Measurements from ENCODE around the gene ELFN2.

ELFN2 gene

DNA sequence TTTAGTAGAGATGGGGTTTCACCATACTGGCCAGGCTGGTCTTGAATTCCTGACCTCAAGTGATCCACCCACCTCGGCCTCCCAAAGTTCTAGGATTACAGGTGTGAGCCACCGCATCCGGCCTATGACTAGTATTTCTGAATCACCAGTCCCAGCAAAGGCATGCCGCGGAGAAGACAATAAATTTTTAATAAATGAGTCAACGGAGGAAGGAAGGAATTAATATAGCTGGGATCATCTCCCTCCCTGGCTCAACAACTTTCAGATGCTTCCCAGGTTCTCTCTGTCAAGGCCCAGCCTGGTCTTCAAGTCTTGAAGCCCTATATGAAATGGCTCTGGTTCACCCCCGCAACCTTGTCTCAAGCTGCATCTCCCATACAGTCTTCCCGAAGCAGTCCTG, 99.3 kb downstream of the ELFN2 start:
- Histone ChIP-seq H3K27ac (replicated peaks; ENCODE audit: low read length) (no peak overlapping the region), H3K27me3 (ENCODE audit: control insufficient read depth in 3 of 3, insufficient read depth in 3 of 3, low read depth in 1 of 3, low read length in 3 of 3) (peaks cover 10 to 78% (median 26%) of the 10 kb centered on the region in 3 experiments), H4K91ac (ENCODE audit: low read depth, low read length, poor library complexity) (no peak overlapping the region), H4K8ac (ENCODE audit: low read depth, low read length) (no peak overlapping the region), H3K4ac (ENCODE audit: low read length) (no peak overlapping the region), H3K14ac (ENCODE audit: low read length) (no peak overlapping the region), H3K36me3 (replicated peaks in 1 of 2; ENCODE audit: control insufficient read depth in 2 of 2, insufficient read depth in 2 of 2, low read length in 2 of 2) (no peaks in the 10 kb centered on the region), H3K23ac (ENCODE audit: low read depth, low read length, poor library complexity) (no peak overlapping the region), H2AFZ (ENCODE audit: low read length) (no peak overlapping the region), H2BK5ac (ENCODE audit: low read length) (no peak overlapping the region), H3K9ac (ENCODE audit: low read depth, low read length, poor library complexity) (no peak overlapping the region), H3K4me1 (ENCODE audit: control insufficient read depth in 2 of 2, insufficient read depth in 1 of 2, low read depth in 1 of 2, low read length in 2 of 2) (peaks cover 6 to 12% of the 10 kb centered on the region in 2 donors), H3K18ac (ENCODE audit: low read length) (no peak overlapping the region), H3K79me1 (ENCODE audit: low read depth, low read length) (peaks cover 2% of the 10 kb centered on the region), H3K4me3 (ENCODE audit: low read length in 2 of 2) (no peak overlapping the region), H2BK15ac (ENCODE audit: low read length) (no peak overlapping the region), H3K9me3 (replicated peaks in 1 of 2; ENCODE audit: control insufficient read depth in 2 of 2, insufficient read depth in 1 of 2, low read depth in 1 of 2, low read length in 2 of 2) (no peaks in the 10 kb centered on the region), H2AK5ac (ENCODE audit: low read depth, low read length) (no peak overlapping the region), H3K4me2 (ENCODE audit: insufficient read depth, low read length, poor library complexity, severe bottlenecking) (no peak overlapping the region), H2BK120ac (ENCODE audit: low read depth, low read length) (no peak overlapping the region), H2BK12ac (ENCODE audit: low read length) (no peak overlapping the region)
- no peak for DNase-seq (ENCODE audit: low spot score)
- WGBS, 2 donors (ENCODE audit: extremely low coverage in 2 of 2, insufficient read length in 2 of 2, insufficient replicate concordance in 1 of 2), result no CpG with 5 or more reads among the region's 8 CpGs

DNA sequence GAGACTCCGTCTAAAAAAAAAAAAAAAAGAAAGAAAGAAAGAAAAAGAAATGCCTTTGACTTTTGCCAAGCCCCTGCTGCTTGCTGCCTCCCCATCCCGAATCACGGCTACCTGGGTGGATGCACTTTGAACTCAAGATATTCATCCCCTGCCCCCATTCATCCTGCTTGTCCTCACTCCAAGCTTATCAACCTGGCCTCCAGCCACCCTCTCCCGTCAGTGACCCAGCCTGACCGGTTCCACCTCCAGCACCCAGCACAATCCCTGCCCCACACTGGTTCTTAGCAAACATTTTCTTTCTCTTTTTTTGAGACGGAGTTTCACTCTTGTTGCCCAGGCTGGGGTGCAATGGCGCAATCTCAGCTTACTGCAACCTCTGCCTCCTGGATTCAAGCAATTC, 100.6 kb downstream of the ELFN2 start:
- H3K9me3 ChIP-seq (replicated peaks in 1 of 2; ENCODE audit: control insufficient read depth in 2 of 2, insufficient read depth in 1 of 2, low read depth in 1 of 2, low read length in 2 of 2), result no peaks in the 10 kb centered on the region
- H3K4me3 ChIP-seq (ENCODE audit: low read length in 2 of 2), result no peak overlapping the region
- no CpG with 5 or more reads among the region's 7 CpGs for WGBS, 2 donors (ENCODE audit: extremely low coverage in 2 of 2, insufficient read length in 2 of 2, insufficient replicate concordance in 1 of 2)
- H3K4me1 ChIP-seq (ENCODE audit: control insufficient read depth in 2 of 2, insufficient read depth in 1 of 2, low read depth in 1 of 2, low read length in 2 of 2), result peaks cover 6 to 12% of the 10 kb centered on the region in 2 donors
- no peak overlapping the region for H3K9ac ChIP-seq (ENCODE audit: low read depth, low read length, poor library complexity)
- no peak overlapping the region for H3K4ac ChIP-seq (ENCODE audit: low read length)
- no peak overlapping the region for H2BK12ac ChIP-seq (ENCODE audit: low read length)
- H4K8ac ChIP-seq (ENCODE audit: low read depth, low read length), result no peak overlapping the region
- H3K4me2 ChIP-seq (ENCODE audit: insufficient read depth, low read length, poor library complexity, severe bottlenecking), result no peak overlapping the region
- H2BK5ac ChIP-seq (ENCODE audit: low read length), result no peak overlapping the region
- H3K79me1 ChIP-seq (ENCODE audit: low read depth, low read length), result no peaks in the 10 kb centered on the region
- no peak overlapping the region for H3K23ac ChIP-seq (ENCODE audit: low read depth, low read length, poor library complexity)
- DNase-seq (ENCODE audit: low spot score), result no peak
- H3K18ac ChIP-seq (ENCODE audit: low read length), result no peak overlapping the region
- H2BK15ac ChIP-seq (ENCODE audit: low read length), result no peak overlapping the region
- peaks cover 10 to 77% (median 29%) of the 10 kb centered on the region in 3 experiments for H3K27me3 ChIP-seq (ENCODE audit: control insufficient read depth in 3 of 3, insufficient read depth in 3 of 3, low read depth in 1 of 3, low read length in 3 of 3)
- no peak overlapping the region for H2BK120ac ChIP-seq (ENCODE audit: low read depth, low read length)
- no peak overlapping the region for H3K14ac ChIP-seq (ENCODE audit: low read length)
- H3K36me3 ChIP-seq (replicated peaks in 1 of 2; ENCODE audit: control insufficient read depth in 2 of 2, insufficient read depth in 2 of 2, low read length in 2 of 2), result no peaks in the 10 kb centered on the region
- H3K27ac ChIP-seq (replicated peaks; ENCODE audit: low read length), result no peak overlapping the region
- H2AFZ ChIP-seq (ENCODE audit: low read length), result no peak overlapping the region
- H4K91ac ChIP-seq (ENCODE audit: low read depth, low read length, poor library complexity), result no peak overlapping the region
- H2AK5ac ChIP-seq (ENCODE audit: low read depth, low read length), result no peak overlapping the region

- peak overlapping the region; percentile 65 for H2AK5ac ChIP-seq (ENCODE audit: low read depth, low read length)
- H3K36me3 ChIP-seq (replicated peaks in 1 of 2; ENCODE audit: control insufficient read depth in 2 of 2, insufficient read depth in 2 of 2, low read length in 2 of 2), result no peaks in the 10 kb centered on the region
- no peak for DNase-seq (ENCODE audit: low spot score)
- no peak overlapping the region for H3K27ac ChIP-seq (replicated peaks; ENCODE audit: low read length)
- H3K4me2 ChIP-seq (ENCODE audit: insufficient read depth, low read length, poor library complexity, severe bottlenecking), result peak overlapping the region; percentile 59
- no peak overlapping the region for H2BK5ac ChIP-seq (ENCODE audit: low read length)
- no peak overlapping the region for H3K4me3 ChIP-seq (ENCODE audit: low read length in 2 of 2)
- no peak overlapping the region for H3K14ac ChIP-seq (ENCODE audit: low read length)
- H3K23ac ChIP-seq (ENCODE audit: low read depth, low read length, poor library complexity), result no peak overlapping the region
- H3K18ac ChIP-seq (ENCODE audit: low read length), result peak overlapping the region; percentile 86
- no peak overlapping the region for H4K91ac ChIP-seq (ENCODE audit: low read depth, low read length, poor library complexity)
- H3K4ac ChIP-seq (ENCODE audit: low read length), result no peak overlapping the region
- H2AFZ ChIP-seq (ENCODE audit: low read length), result no peak overlapping the region
- no peak overlapping the region for H4K8ac ChIP-seq (ENCODE audit: low read depth, low read length)
- H3K9ac ChIP-seq (ENCODE audit: low read depth, low read length, poor library complexity), result no peak overlapping the region
- no CpG with 5 or more reads among the region's 21 CpGs for WGBS, 2 donors (ENCODE audit: extremely low coverage in 2 of 2, insufficient read length in 2 of 2, insufficient replicate concordance in 1 of 2)
- no peaks in the 10 kb centered on the region for H3K9me3 ChIP-seq (replicated peaks in 1 of 2; ENCODE audit: control insufficient read depth in 2 of 2, insufficient read depth in 1 of 2, low read depth in 1 of 2, low read length in 2 of 2)
- H3K27me3 ChIP-seq (ENCODE audit: control insufficient read depth in 3 of 3, insufficient read depth in 3 of 3, low read depth in 1 of 3, low read length in 3 of 3), result peaks cover 10 to 84% (median 29%) of the 10 kb centered on the region in 3 experiments
- H2BK120ac ChIP-seq (ENCODE audit: low read depth, low read length), result no peak overlapping the region
- H3K79me1 ChIP-seq (ENCODE audit: low read depth, low read length), result no peaks in the 10 kb centered on the region
- no peak overlapping the region for H2BK15ac ChIP-seq (ENCODE audit: low read length)
- H2BK12ac ChIP-seq (ENCODE audit: low read length), result no peak overlapping the region
- H3K4me1 ChIP-seq (ENCODE audit: control insufficient read depth in 2 of 2, insufficient read depth in 1 of 2, low read depth in 1 of 2, low read length in 2 of 2), result peaks cover 0 to 7% of the 10 kb centered on the region in 2 donors
Observed at GRCh38 chr22:37325039-37325395, 102.3 kb downstream of the ELFN2 start.

- H2AFZ ChIP-seq (ENCODE audit: low read length), result no peak overlapping the region
- peak overlapping the region; percentile 86 for H3K18ac ChIP-seq (ENCODE audit: low read length)
- H3K9me3 ChIP-seq (replicated peaks in 1 of 2; ENCODE audit: control insufficient read depth in 2 of 2, insufficient read depth in 1 of 2, low read depth in 1 of 2, low read length in 2 of 2), result no peaks in the 10 kb centered on the region
- peak overlapping the region; percentile 66 for H2BK5ac ChIP-seq (ENCODE audit: low read length)
- no peak overlapping the region for H3K4ac ChIP-seq (ENCODE audit: low read length)
- no peak for DNase-seq (ENCODE audit: low spot score)
- peaks cover 10 to 86% (median 29%) of the 10 kb centered on the region in 3 experiments for H3K27me3 ChIP-seq (ENCODE audit: control insufficient read depth in 3 of 3, insufficient read depth in 3 of 3, low read depth in 1 of 3, low read length in 3 of 3)
- no peak overlapping the region for H3K27ac ChIP-seq (replicated peaks; ENCODE audit: low read length)
- no peak overlapping the region for H3K9ac ChIP-seq (ENCODE audit: low read depth, low read length, poor library complexity)
- no peak overlapping the region for H2BK12ac ChIP-seq (ENCODE audit: low read length)
- no peak overlapping the region for H2BK120ac ChIP-seq (ENCODE audit: low read depth, low read length)
- H2BK15ac ChIP-seq (ENCODE audit: low read length), result peak overlapping the region; percentile 61
- no peaks in the 10 kb centered on the region for H3K79me1 ChIP-seq (ENCODE audit: low read depth, low read length)
- H3K36me3 ChIP-seq (replicated peaks in 1 of 2; ENCODE audit: control insufficient read depth in 2 of 2, insufficient read depth in 2 of 2, low read length in 2 of 2), result no peaks in the 10 kb centered on the region
- no peak overlapping the region for H3K14ac ChIP-seq (ENCODE audit: low read length)
- H3K4me2 ChIP-seq (ENCODE audit: insufficient read depth, low read length, poor library complexity, severe bottlenecking), result peak overlapping the region; percentile 59
- H4K8ac ChIP-seq (ENCODE audit: low read depth, low read length), result no peak overlapping the region
- H2AK5ac ChIP-seq (ENCODE audit: low read depth, low read length), result peak overlapping the region; percentile 20
- H3K4me3 ChIP-seq (ENCODE audit: low read length in 2 of 2), result peak overlapping the region in 1 of 2 donors; percentile 19
- WGBS, 2 donors (ENCODE audit: extremely low coverage in 2 of 2, insufficient read length in 2 of 2, insufficient replicate concordance in 1 of 2), result no CpG with 5 or more reads among the region's 51 CpGs
- H3K23ac ChIP-seq (ENCODE audit: low read depth, low read length, poor library complexity), result no peak overlapping the region
- H3K4me1 ChIP-seq (ENCODE audit: control insufficient read depth in 2 of 2, insufficient read depth in 1 of 2, low read depth in 1 of 2, low read length in 2 of 2), result peaks cover 0 to 7% of the 10 kb centered on the region in 2 donors
- no peak overlapping the region for H4K91ac ChIP-seq (ENCODE audit: low read depth, low read length, poor library complexity)
Observed at GRCh38 chr22:37324340-37325038, 102.8 kb downstream of the ELFN2 start.
